Caco-2 (cell line): Measurements from ENCODE around the gene CX3CR1. TPM values are rescaled to one million over a fixed set of nuclear protein-coding genes. Genes with fewer than 3 reads are reported as not detected.

Experiments
- BruUV-seq: library from RNA; stranded (reverse); fragments of 400-500 nt; replicated peaks from 2 replicates; lab custom pipeline; 2021; lab: Mats Ljungman, UMichigan
- CTCF ChIA-PET: fragments of 300-600 bp; sonication (Branson Sonifier 250); formaldehyde crosslinking; loops from one replicate; lab custom pipeline; 2022; ENCODE audit warnings: antibody characterized with exemption; lab: Charles Lee
- POLR2A ChIA-PET: fragments of 300-600 bp; sonication (Branson Sonifier 250); formaldehyde crosslinking; loops from one replicate; lab custom pipeline; 2022; ENCODE audit warnings: antibody characterized with exemption; lab: Charles Lee
- DNase-seq, 2 experiments: peaks; one replicate each; pipeline versions ENCODE4 v3.0.0 to v3.0.0-alpha.2; 2020 to 2022
- H3K27me3 ChIP-seq: replicated peaks from 2 replicates; pipeline ENCODE4 v1.6.0; 2011; ENCODE audit warnings: low read length; ENCODE audit not compliant: control insufficient read depth, insufficient read depth
- H3K36me3 ChIP-seq: 2 replicates; pipeline ENCODE4 v1.5.1; 2011; ENCODE audit warnings: low read length; ENCODE audit not compliant: control insufficient read depth, insufficient read depth
- H3K4me1 ChIP-seq: fragments of 250-450 bp; sonication (Bioruptor Pico); 2 replicates; pipeline ENCODE4 v1.5.1; 2020; ENCODE audit warnings: mild to moderate bottlenecking
- H3K4me3 ChIP-seq: 2 replicates; pipeline ENCODE4 v1.5.1; 2011; ENCODE audit warnings: low read depth, mild to moderate bottlenecking, control low read depth, low read length
- H3K9me3 ChIP-seq: fragments of 250-450 bp; sonication (Bioruptor Pico); 2 replicates; pipeline ENCODE4 v1.5.1; 2020; ENCODE audit warnings: mild to moderate bottlenecking, moderate library complexity
- H3K27ac Mint-ChIP-seq: one replicate; pipeline ENCODE4 v1.8.0; 2022; ENCODE audit warnings: mixed read lengths; ENCODE audit not compliant: unreplicated experiment
- H3K27me3 Mint-ChIP-seq: one replicate; pipeline ENCODE4 v1.8.0; 2022; ENCODE audit warnings: mixed read lengths; ENCODE audit not compliant: insufficient read depth, unreplicated experiment
- H3K36me3 Mint-ChIP-seq: one replicate; pipeline ENCODE4 v1.8.0; 2022; ENCODE audit warnings: mild to moderate bottlenecking, mixed read lengths; ENCODE audit not compliant: insufficient read depth, unreplicated experiment
- H3K4me1 Mint-ChIP-seq: one replicate; pipeline ENCODE4 v1.8.0; 2022; ENCODE audit warnings: low read depth, mixed read lengths; ENCODE audit not compliant: unreplicated experiment
- H3K4me3 Mint-ChIP-seq: one replicate; pipeline ENCODE4 v1.8.0; 2022; ENCODE audit warnings: mild to moderate bottlenecking, moderate library complexity, mixed read lengths; ENCODE audit not compliant: unreplicated experiment
- H3K9me3 Mint-ChIP-seq: one replicate; pipeline ENCODE4 v1.8.0; 2022; ENCODE audit warnings: mixed read lengths; ENCODE audit not compliant: unreplicated experiment
- intact Hi-C: fragments of 100-400 bp; cut with micrococcal nuclease; formaldehyde crosslinking; loops from one replicate; pipeline ENCODE4 v1.10.0; 2022; ENCODE audit not compliant: unreplicated experiment
- total RNA-seq: library from RNA; stranded (reverse); gene quantifications from 2 replicates; pipeline ENCODE4 v1.2.3, GENCODE V29; 2022
- TF ChIP-seq, protein P1 (sequence below), 2 experiments: fragments of 200-600 bp in 1 of 2; IDR thresholded peaks; 1 replicate in 1 of 2; 2 replicates in 1 of 2; pipeline versions ENCODE4 v1.5.1 to v1.8.0; 2011 to 2022; ENCODE audit warnings: antibody characterized with exemption in 1 of 2, control low read depth in 1 of 2, inconsistent platforms in 1 of 2, low read depth in 1 of 2, low read length in 1 of 2, mild to moderate bottlenecking in 1 of 2, moderate library complexity in 1 of 2; ENCODE audit not compliant: insufficient read depth in 1 of 2, severe bottlenecking in 1 of 2, unreplicated experiment in 1 of 2

The CX3CR1 gene
- total RNA-seq, 1 experiment from 2014 or later, result 0.61 TPM

GRCh38 chr3:39292961-39293360 is 13.1 kb upstream of the CX3CR1 start:
- no peaks in the 10 kb centered on the region for H3K9me3 ChIP-seq
- ChIA-PET CTCF (interaction anchor here (3.3 to 4.0 kb wide), 3 partner anchors 85 to 167 kb away, joined by 11 to 17 read pairs (median 16); no protein-coding TSS in a partner anchor), POLR2A (interaction anchor here (0.5 kb wide), 1 partner anchor 97 kb away, joined by 3 read pairs; no protein-coding TSS in a partner anchor)
- H3K4me3 ChIP-seq, result no peak overlapping the region
- no peaks in the 10 kb centered on the region for H3K27me3 ChIP-seq
- BruUV-seq, result no TSS peak
- Mint-ChIP-seq H3K27ac (no peak overlapping the region), H3K4me1 (peaks cover 25% of the 10 kb centered on the region), H3K36me3 (no peaks in the 10 kb centered on the region), H3K4me3 (no peak overlapping the region), H3K27me3 (no peaks in the 10 kb centered on the region), H3K9me3 (no peaks in the 10 kb centered on the region)
- DNase-seq, result no peak
- TF ChIP-seq, protein P1, sequence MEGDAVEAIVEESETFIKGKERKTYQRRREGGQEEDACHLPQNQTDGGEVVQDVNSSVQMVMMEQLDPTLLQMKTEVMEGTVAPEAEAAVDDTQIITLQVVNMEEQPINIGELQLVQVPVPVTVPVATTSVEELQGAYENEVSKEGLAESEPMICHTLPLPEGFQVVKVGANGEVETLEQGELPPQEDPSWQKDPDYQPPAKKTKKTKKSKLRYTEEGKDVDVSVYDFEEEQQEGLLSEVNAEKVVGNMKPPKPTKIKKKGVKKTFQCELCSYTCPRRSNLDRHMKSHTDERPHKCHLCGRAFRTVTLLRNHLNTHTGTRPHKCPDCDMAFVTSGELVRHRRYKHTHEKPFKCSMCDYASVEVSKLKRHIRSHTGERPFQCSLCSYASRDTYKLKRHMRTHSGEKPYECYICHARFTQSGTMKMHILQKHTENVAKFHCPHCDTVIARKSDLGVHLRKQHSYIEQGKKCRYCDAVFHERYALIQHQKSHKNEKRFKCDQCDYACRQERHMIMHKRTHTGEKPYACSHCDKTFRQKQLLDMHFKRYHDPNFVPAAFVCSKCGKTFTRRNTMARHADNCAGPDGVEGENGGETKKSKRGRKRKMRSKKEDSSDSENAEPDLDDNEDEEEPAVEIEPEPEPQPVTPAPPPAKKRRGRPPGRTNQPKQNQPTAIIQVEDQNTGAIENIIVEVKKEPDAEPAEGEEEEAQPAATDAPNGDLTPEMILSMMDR (IDR thresholded peaks at IDR 0.05; ENCODE audit: insufficient read depth in 1 of 2, low read depth in 1 of 2, low read length in 1 of 2, severe bottlenecking in 1 of 2, unreplicated experiment in 1 of 2), result no peak
- no peaks in the 10 kb centered on the region for H3K36me3 ChIP-seq
- intact Hi-C loops, result loop anchor here (1.0 kb wide), 1 partner anchor 24 kb away; no protein-coding TSS in a partner anchor
- H3K4me1 ChIP-seq, result peaks cover 17% of the 10 kb centered on the region

DNA sequence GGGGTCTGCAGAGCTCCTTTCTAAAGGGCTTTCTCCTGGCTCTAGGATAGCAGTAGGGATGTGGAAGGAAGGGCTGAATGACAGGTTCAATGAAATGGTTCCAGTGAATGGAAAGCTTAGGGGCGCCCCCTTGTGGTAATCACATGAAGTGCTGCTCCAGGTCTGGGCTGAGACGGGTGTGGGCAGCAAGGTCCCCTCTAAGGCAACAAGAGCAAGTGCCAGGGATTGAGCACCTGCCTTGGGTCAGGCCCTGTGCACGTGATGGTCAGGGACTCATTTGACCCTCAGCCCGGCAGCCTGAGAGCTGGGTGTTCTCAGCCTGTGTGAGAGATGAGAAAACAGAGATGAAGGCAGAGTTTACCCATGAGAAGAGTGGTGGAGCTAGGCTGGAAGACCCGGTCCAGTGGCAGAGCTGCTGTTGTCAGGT is 12.1 kb upstream of the CX3CR1 start:
- H3K36me3 ChIP-seq, result no peaks in the 10 kb centered on the region
- DNase-seq, result peak; percentile 55 to 66
- H3K27me3 ChIP-seq, result no peaks in the 10 kb centered on the region

DNA sequence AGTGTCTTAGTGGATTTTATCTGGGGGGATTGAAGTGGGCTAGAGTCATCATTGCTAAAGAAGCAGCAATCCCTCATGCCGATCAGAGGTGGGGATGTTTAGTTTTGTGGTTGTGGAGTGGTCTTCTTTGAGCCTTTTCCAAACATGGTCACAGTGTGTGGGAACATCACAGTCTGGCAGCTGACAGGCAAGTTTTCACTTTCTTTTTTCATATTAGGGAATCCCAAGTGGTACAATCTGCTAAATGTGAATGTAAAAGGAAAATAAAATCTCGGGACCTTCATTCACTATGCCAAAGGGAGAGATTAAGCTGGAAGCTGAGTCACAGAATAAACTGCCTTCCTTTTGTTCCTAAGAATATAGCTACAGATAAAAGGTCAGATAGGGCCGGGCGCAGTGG is 10.4 kb upstream of the CX3CR1 start:
- H3K4me1 ChIP-seq, result peaks cover 17% of the 10 kb centered on the region
- H3K4me3 Mint-ChIP-seq, result no peak overlapping the region
- H3K27ac Mint-ChIP-seq, result peak overlapping the region; percentile 46
- no peaks in the 10 kb centered on the region for H3K36me3 Mint-ChIP-seq
- intact Hi-C loops, result no loop called here
- ChIA-PET POLR2A (no interaction called here), CTCF (interaction anchor here (1.1 to 4.0 kb wide), 5 partner anchors 88 to 164 kb away, joined by 3 to 17 read pairs (median 11); no protein-coding TSS in a partner anchor)
- BruUV-seq, result no TSS peak
- no peaks in the 10 kb centered on the region for H3K27me3 ChIP-seq
- TF ChIP-seq, protein P1 (IDR thresholded peaks at IDR 0.05; ENCODE audit: insufficient read depth in 1 of 2, low read depth in 1 of 2, low read length in 1 of 2, severe bottlenecking in 1 of 2, unreplicated experiment in 1 of 2), result no peak
- H3K9me3 Mint-ChIP-seq, result no peaks in the 10 kb centered on the region
- no peak overlapping the region for H3K4me3 ChIP-seq
- H3K9me3 ChIP-seq, result no peaks in the 10 kb centered on the region
- H3K36me3 ChIP-seq, result no peaks in the 10 kb centered on the region
- no peak for DNase-seq
- peaks cover 26% of the 10 kb centered on the region for H3K4me1 Mint-ChIP-seq
- H3K27me3 Mint-ChIP-seq, result no peaks in the 10 kb centered on the region

More for the DNA sequence above, 12.1 kb upstream of the CX3CR1 start:
- no peak overlapping the region for H3K4me3 ChIP-seq
- ChIA-PET CTCF (interaction anchor here (0.5 to 4.0 kb wide), 6 partner anchors 12 to 166 kb away, joined by 3 to 17 read pairs (median 7); partner anchors contain the start of gene CX3CR1), POLR2A (no interaction called here)
- H3K9me3 ChIP-seq, result no peaks in the 10 kb centered on the region
- intact Hi-C loops, result loop anchor here (1.0 kb wide), 1 partner anchor 25 kb away; no protein-coding TSS in a partner anchor
- H3K9me3 Mint-ChIP-seq, result no peaks in the 10 kb centered on the region
- H3K4me1 Mint-ChIP-seq, result peaks cover 26% of the 10 kb centered on the region
- H3K4me3 Mint-ChIP-seq, result no peak overlapping the region
- BruUV-seq, result no TSS peak
- H3K27me3 Mint-ChIP-seq, result no peaks in the 10 kb centered on the region
- H3K36me3 Mint-ChIP-seq, result no peaks in the 10 kb centered on the region
- TF ChIP-seq, protein P1 (IDR thresholded peaks at IDR 0.05; ENCODE audit: insufficient read depth in 1 of 2, low read depth in 1 of 2, low read length in 1 of 2, severe bottlenecking in 1 of 2, unreplicated experiment in 1 of 2), result peak; percentile 55 to 86
- peaks cover 17% of the 10 kb centered on the region for H3K4me1 ChIP-seq
- H3K27ac Mint-ChIP-seq, result no peak overlapping the region
